Mucosa of stomach (tissue), 1 donor: ENCODE data around the gene OSGEPL1.
"Not testable (repeated sequence)": the region's sequence is repeated elsewhere in the genome, so short reads cannot be mapped to it uniquely, and the experiment has no call there.

Experiments
- H3K27me3 ChIP-seq: one replicate; pipeline ENCODE4 v1.7.0; 2013; ENCODE audit warnings: mild to moderate bottlenecking, low read length; ENCODE audit not compliant: control insufficient read depth, insufficient read depth
- H3K36me3 ChIP-seq: one replicate; pipeline ENCODE4 v1.7.0; 2013; ENCODE audit warnings: low read length; ENCODE audit not compliant: control insufficient read depth, insufficient read depth
- H3K4me1 ChIP-seq: one replicate; pipeline ENCODE4 v1.7.0; 2013; ENCODE audit warnings: mild to moderate bottlenecking, low read length; ENCODE audit not compliant: control insufficient read depth, insufficient read depth
- H3K4me3 ChIP-seq: one replicate; pipeline ENCODE4 v1.7.0; 2013; ENCODE audit warnings: low read length
- H3K9ac ChIP-seq: one replicate; pipeline ENCODE4 v1.7.0; 2013; ENCODE audit warnings: mild to moderate bottlenecking, low read length, moderate library complexity
- H3K9me3 ChIP-seq: one replicate; pipeline ENCODE4 v1.7.0; 2013; ENCODE audit warnings: mild to moderate bottlenecking, low read length, moderate library complexity; ENCODE audit not compliant: control insufficient read depth
- donor health status: Pancreatic carcinoma.

Gene OSGEPL1

GRCh38 chr2:189723192-189723591, 39.4 kb downstream of the OSGEPL1 start:
- no peaks in the 10 kb centered on the region for H3K4me1 ChIP-seq
- H3K9ac ChIP-seq: no peak overlapping the region
- H3K27me3 ChIP-seq: no peaks in the 10 kb centered on the region
- H3K9me3 ChIP-seq: no peaks in the 10 kb centered on the region
- no peak overlapping the region for H3K4me3 ChIP-seq
- no peaks in the 10 kb centered on the region for H3K36me3 ChIP-seq

- Histone ChIP-seq H3K4me1 (no peaks in the 10 kb centered on the region), H3K9me3 (no peaks in the 10 kb centered on the region), H3K27me3 (no peaks in the 10 kb centered on the region), H3K4me3 (no peak overlapping the region), H3K36me3 (no peaks in the 10 kb centered on the region), H3K9ac (no peak overlapping the region)
These were observed 43.0 kb downstream of the OSGEPL1 start for GRCh38 chr2:189719571-189719970.

- not testable (repeated sequence) for H3K27me3 ChIP-seq, H3K4me1 ChIP-seq, H3K9me3 ChIP-seq, H3K9ac ChIP-seq, H3K4me3 ChIP-seq, H3K36me3 ChIP-seq
These were observed 45.0 kb downstream of the OSGEPL1 start for GRCh38 chr2:189717593-189717992.

- Histone ChIP-seq H3K4me1 (no peaks in the 10 kb centered on the region), H3K9me3 (no peaks in the 10 kb centered on the region), H3K4me3 (no peak overlapping the region), H3K27me3 (no peaks in the 10 kb centered on the region), H3K9ac (no peak overlapping the region), H3K36me3 (no peaks in the 10 kb centered on the region)
These were observed 52.9 kb downstream of the OSGEPL1 start for GRCh38 chr2:189709501-189710221.

GRCh38 chr2:189702071-189702470, 60.5 kb downstream of the OSGEPL1 start:
- Histone ChIP-seq H3K36me3 (no peaks in the 10 kb centered on the region), H3K4me3 (no peak overlapping the region), H3K4me1 (peaks cover 6% of the 10 kb centered on the region), H3K27me3 (no peaks in the 10 kb centered on the region), H3K9me3 (no peaks in the 10 kb centered on the region), H3K9ac (no peak overlapping the region)

GRCh38 chr2:189700681-189701080, 61.9 kb downstream of the OSGEPL1 start:
- H3K9ac ChIP-seq: no peak overlapping the region
- no peaks in the 10 kb centered on the region for H3K27me3 ChIP-seq
- H3K4me1 ChIP-seq: peaks cover 6% of the 10 kb centered on the region
- H3K4me3 ChIP-seq: no peak overlapping the region
- H3K9me3 ChIP-seq: no peaks in the 10 kb centered on the region
- no peaks in the 10 kb centered on the region for H3K36me3 ChIP-seq

- no peak overlapping the region for H3K4me3 ChIP-seq
- H3K36me3 ChIP-seq: no peaks in the 10 kb centered on the region
- H3K4me1 ChIP-seq: peaks cover 6% of the 10 kb centered on the region
- H3K9ac ChIP-seq: no peak overlapping the region
- no peaks in the 10 kb centered on the region for H3K9me3 ChIP-seq
- no peaks in the 10 kb centered on the region for H3K27me3 ChIP-seq
These were observed 64.3 kb downstream of the OSGEPL1 start for GRCh38 chr2:189698020-189698887.
